Fibroblast of skin of back (primary cell): Measurements from ENCODE around the gene RNF208.

Experiments
- DNase-seq: peaks from one replicate; pipeline ENCODE4 v3.0.0-alpha.2; 2013

The RNF208 gene

GRCh38 chr9:137226338-137227053 lies 4.5 kb upstream of the RNF208 start:
- no peak for DNase-seq

GRCh38 chr9:137225699-137226331 lies 3.8 kb upstream of the RNF208 start:
- DNase-seq, result no peak

GRCh38 chr9:137224830-137225694 lies 3.0 kb upstream of the RNF208 start, which contains the start of gene CYSRT1:
TSS of gene CYSRT1 (plus strand) at chr9:137225174. CDS start at chr9:137225622, 448 bp downstream.
- no peak for DNase-seq

GRCh38 chr9:137223078-137223970 lies 1.3 kb upstream of the RNF208 start:
- peak; percentile 97 for DNase-seq

- no peak for DNase-seq
Measured at GRCh38 chr9:137221506-137222111, 431 bp downstream of the RNF208 start.

GRCh38 chr9:137221095-137221505 lies 940 bp downstream of the RNF208 start:
- DNase-seq, result no peak

- no peak for DNase-seq
Measured at GRCh38 chr9:137220317-137221094, 1.5 kb downstream of the RNF208 start.

- no peak for DNase-seq
Measured at GRCh38 chr9:137219757-137220316, 2.2 kb downstream of the RNF208 start.

- DNase-seq, result peak; percentile 50
Measured at GRCh38 chr9:137218754-137219271, 3.2 kb downstream of the RNF208 start.

GRCh38 chr9:137218212-137218753 lies 3.8 kb downstream of the RNF208 start:
- DNase-seq, result no peak

GRCh38 chr9:137217276-137218211 lies 4.5 kb downstream of the RNF208 start:
- DNase-seq, result no peak

GRCh38 chr9:137216188-137216965 lies 5.7 kb downstream of the RNF208 start:
- DNase-seq, result no peak

- no peak for DNase-seq
Measured at GRCh38 chr9:137215196-137215986, 6.6 kb downstream of the RNF208 start.

GRCh38 chr9:137214620-137215019 lies 7.4 kb downstream of the RNF208 start:
- no peak for DNase-seq

GRCh38 chr9:137213160-137214060 lies 8.6 kb downstream of the RNF208 start:
- DNase-seq, result no peak

- no peak for DNase-seq
Measured at GRCh38 chr9:137212520-137212919, 9.5 kb downstream of the RNF208 start.
